ENCODE data around the gene PYGO1.
"Not testable (repeated sequence)": the region's sequence is repeated elsewhere in the genome, so short reads cannot be mapped to it uniquely, and the experiment has no call there.

Gene PYGO1

DNA sequence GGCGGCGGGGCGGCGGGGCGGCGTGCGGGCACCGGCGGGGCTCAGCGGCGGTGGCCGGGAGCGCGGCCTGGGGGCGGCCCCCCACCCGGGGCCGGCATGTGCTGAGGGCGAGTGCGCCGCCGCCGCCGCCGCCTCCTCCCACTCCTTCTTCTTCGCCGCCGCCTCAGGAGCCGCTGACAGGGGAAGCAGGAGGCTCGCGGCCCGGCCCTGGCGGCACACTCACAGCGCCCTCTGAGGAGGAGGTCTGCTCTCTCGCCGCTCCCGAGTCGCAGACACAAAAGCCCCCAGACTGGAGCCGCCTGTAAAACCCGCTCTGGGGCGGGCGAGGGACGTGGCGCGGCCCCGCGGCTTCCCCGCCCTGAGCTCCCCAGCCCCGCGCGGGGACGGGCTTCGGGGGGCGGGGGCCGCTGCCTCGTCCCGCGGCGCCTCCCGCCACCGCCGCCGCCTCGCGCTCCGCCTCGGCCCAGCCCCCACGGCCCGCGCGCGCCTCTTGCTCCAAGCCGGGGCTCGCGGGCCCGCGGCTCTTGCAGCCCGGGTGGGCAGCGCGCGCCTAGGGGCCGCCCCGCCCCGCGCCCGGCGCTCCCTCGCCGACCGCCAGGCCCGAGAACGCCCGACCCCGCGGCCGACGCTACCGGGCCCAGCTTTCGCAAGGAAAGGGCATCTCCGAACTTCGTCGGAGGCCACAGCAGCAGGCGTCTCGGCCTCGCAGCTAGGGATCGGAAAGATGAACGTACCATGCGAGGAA is at the start of gene PYGO1:
PYGO1 (minus strand) TSS at position 276 of the 745 bp plus-strand sequence. CDS start 462 bp downstream, outside the sequence.
- peak in 1 of 3 donors; percentile 20 for DNase-seq (ENCODE audit: low read depth in 3 of 3, low spot score in 1 of 3)

DNA sequence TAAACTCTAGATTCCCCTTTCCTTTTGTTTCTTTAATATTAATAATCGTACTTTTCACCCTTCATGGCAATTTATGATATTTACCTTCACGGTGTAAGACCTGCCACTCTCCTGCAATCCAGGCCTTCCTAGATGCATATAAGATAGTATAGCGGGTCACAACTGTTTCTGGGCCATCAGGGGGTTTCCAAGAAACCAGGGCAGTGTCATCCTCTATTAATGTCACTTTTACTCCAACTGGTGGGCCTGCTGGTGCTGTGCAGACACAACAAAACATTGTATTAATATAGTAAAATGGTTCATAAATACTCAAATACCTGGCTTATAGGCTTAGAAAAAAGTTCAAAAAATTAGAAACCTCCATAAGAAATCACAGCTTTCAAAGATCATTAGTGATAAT is 48.9 kb upstream of the PYGO1 start:
- DNase-seq (ENCODE audit: low read depth in 3 of 3, low spot score in 1 of 3) = no peak

DNA sequence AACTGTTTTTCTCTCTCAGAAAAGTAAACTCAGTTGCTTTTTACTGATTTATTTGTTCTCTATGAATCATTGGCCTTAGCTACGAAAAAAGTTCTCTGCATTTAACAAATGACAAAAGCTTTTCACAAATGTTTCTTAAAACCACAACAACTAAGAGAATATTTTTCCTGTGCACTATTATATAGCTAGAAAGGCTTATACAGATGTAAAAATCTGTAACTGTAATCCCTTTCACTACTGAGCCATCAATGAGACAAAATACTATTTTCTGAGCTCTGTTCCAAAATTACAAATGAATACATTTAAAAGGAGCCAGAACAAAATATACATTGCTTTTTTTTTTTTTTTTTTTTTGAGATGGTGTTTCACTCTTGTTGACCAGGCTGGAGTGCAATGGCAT is 45.6 kb upstream of the PYGO1 start:
- DNase-seq (ENCODE audit: low read depth in 3 of 3, low spot score in 1 of 3) = no peak

- DNase-seq (ENCODE audit: low read depth in 3 of 3, low spot score in 1 of 3) = no peak
Measured at GRCh38 chr15:55632434-55632833, 44.3 kb upstream of the PYGO1 start.

GRCh38 chr15:55630858-55631257 is 42.7 kb upstream of the PYGO1 start:
- no peak for DNase-seq (ENCODE audit: low read depth in 3 of 3, low spot score in 1 of 3)

- DNase-seq (ENCODE audit: low read depth in 3 of 3, low spot score in 1 of 3) = no peak
Measured at GRCh38 chr15:55628369-55628730, 40.2 kb upstream of the PYGO1 start.

DNA sequence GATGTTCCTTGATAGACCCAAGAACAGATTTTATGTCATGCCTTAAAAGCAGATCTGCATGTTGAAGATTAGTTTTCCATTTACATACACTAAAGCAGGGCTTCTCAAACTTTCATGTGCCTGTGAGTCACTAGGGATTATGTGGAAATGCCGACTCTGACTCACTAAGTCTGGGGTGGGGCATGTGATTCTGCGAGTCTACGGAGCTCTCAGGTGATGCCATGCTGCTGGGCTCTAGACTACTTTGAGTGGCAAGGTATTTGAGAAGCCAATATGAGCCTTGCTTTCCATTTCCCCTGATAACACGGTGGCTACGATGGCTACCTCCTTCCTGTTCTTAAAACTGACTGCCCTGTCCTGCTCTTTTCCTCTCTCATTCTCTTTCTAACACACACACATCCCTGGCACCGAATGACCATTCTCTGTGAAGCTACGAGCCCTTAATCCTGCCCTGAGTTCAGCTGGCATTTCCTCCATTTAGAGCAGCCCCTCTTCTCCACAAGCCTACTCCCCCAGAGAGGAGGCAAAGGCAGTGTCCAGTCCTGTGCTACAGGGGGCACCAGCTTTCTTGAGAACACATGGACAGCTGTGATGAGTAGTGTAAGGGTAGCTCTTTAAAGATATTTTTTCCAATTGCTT is 39.7 kb upstream of the PYGO1 start:
- DNase-seq (ENCODE audit: low read depth in 3 of 3, low spot score in 1 of 3) = no peak

DNA sequence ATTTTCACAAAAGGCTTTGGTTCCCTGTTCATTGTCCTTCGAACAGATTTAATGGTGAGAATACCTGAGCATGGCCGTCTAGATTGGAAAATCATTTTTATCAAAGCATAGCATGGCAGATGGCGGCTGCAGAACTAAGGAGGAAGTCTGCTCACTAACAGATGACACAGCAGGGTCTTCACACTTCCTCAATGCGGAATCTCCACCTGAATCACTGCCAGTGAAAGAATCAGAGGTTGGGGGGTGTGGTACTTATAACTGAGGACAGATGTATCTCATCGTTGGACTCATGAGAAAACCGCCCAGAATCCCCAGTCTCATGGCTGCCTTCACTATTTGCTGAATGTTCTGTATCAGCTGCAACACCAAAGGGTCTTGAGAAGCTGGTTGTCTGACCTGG is 31.6 kb upstream of the PYGO1 start:
- no peak for DNase-seq (ENCODE audit: low read depth in 3 of 3, low spot score in 1 of 3)

DNA sequence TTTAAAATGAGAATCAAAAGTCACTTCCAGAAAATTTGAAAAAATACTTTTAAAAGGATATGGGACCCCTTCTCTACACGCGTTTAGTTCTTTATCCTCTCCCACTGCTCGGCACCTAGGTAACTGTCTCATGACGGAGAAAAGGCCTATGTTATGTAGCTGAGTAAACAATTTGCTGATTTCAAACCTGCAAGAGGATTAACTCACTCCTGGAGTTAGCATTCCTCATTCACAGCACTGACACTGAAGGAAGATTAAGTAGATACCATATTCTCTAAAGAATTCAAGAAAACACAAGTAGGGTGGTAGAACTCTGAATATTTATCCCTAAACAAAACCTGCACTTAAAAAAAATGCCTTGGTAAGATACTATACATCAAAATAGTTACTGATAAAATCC is 30.2 kb upstream of the PYGO1 start:
- no peak for DNase-seq (ENCODE audit: low read depth in 3 of 3, low spot score in 1 of 3)

- DNase-seq (ENCODE audit: low read depth in 3 of 3, low spot score in 1 of 3) = no peak
Measured at GRCh38 chr15:55615445-55615844, 27.3 kb upstream of the PYGO1 start.

DNA sequence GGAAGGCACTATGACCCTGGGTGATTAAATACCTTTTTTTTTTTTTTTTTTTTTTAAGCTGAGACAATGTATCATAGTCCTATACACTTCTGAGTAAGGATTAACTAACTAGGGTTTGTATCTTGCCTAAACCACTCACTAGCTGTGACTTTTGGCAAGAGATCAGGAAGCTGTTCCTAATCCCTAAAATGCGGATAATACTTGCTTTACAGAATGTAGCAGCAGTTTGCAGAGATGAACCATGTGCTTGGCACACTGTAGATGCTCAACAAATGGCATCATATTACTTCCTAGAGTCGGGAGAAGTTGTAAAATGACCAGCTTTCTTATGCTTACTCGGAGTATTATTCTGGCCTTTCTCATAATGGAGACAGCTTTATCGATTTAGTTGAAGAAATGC is 25.6 kb upstream of the PYGO1 start:
- DNase-seq (ENCODE audit: low read depth in 3 of 3, low spot score in 1 of 3) = no peak

DNA sequence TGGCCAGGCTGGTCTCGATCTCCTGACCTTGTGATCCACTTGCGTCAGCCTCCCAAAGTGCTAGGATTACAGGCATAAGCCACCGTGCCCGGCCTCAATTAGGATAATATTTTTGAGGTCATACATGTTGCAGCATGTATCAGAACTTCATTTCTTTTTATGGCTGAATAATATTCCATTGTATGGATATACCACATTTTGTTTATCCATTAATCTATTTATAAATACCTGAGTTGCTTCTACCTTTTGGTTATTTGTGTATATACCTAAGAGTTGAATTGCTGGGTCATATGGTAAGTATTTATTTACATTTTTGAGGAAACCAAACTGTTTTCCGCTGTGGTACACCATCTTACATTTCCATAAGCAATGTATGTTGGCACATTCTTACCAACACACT is 18.1 kb upstream of the PYGO1 start:
- no peak for DNase-seq (ENCODE audit: low read depth in 3 of 3, low spot score in 1 of 3)

GRCh38 chr15:55601374-55601773 is 13.2 kb upstream of the PYGO1 start:
- no peak for DNase-seq (ENCODE audit: low read depth in 3 of 3, low spot score in 1 of 3)

- no peak for DNase-seq (ENCODE audit: low read depth in 3 of 3, low spot score in 1 of 3)
Measured at GRCh38 chr15:55599439-55599838, 11.3 kb upstream of the PYGO1 start.

- DNase-seq (ENCODE audit: low read depth in 3 of 3, low spot score in 1 of 3) = not testable (repeated sequence)
Measured at GRCh38 chr15:55593019-55593418, 4.9 kb upstream of the PYGO1 start.

- no peak for DNase-seq (ENCODE audit: low read depth in 3 of 3, low spot score in 1 of 3)
Measured at GRCh38 chr15:55590788-55591187, 2.6 kb upstream of the PYGO1 start.

DNA sequence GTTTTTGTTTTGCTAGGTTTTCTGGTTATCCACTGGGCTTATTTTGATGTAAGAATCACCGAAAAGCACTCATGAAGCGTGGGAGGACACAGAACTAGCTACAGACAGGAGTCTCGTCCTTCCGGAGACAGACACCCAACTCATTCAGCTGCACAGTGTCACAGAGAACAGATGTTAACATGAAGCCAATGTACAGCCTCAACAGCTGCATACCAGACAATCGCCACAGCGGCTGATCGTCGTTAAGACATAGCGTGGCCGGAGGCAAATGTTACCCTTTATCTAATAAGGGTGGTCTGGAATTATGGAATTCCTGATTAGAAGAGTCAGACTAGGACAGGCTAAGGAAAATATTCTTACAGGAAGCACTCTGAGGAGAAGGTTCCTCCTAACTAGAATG is 1.1 kb upstream of the PYGO1 start:
- DNase-seq (ENCODE audit: low read depth in 3 of 3, low spot score in 1 of 3) = no peak

- DNase-seq (ENCODE audit: low read depth in 3 of 3, low spot score in 1 of 3) = no peak
Measured at GRCh38 chr15:55588815-55589115, 620 bp upstream of the PYGO1 start.

DNA sequence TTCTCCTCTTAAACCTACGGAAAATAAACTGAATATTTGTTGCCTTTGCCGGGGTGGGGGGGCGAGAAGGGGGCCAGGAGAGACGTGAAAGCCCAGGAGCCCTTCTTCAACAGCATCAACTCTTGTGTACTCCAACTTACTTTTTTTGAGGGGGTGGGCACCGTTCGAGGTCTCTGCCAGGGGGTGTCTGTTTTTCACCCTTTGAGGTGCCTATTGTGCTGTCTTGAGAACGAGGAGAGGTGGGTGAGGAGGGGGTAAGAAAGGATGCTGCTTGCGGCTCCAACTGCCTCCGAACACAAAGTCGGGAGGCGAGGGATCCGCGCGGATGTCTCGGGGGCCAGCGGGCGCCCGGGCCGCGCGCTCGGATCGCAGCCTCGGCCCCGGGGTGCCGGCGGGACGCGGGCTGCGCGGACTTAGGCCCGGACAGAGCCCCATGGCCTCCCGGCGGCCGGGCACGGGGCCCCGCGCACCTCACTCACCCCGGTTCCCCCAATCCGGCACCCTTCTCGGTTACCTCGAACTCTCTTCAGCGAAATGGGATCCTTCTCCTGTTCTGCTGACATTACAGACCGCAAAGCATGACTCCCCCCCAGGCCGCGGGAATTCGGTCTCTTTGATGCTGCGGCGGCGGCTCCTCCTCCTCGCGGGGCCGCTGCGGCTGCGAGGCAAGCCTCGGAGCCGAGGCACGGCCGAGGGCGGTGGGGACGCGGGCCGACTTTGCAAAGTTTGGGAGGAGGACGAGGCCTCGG is 650 bp downstream of the PYGO1 start:
- no peak for DNase-seq (ENCODE audit: low read depth in 3 of 3, low spot score in 1 of 3)

DNA sequence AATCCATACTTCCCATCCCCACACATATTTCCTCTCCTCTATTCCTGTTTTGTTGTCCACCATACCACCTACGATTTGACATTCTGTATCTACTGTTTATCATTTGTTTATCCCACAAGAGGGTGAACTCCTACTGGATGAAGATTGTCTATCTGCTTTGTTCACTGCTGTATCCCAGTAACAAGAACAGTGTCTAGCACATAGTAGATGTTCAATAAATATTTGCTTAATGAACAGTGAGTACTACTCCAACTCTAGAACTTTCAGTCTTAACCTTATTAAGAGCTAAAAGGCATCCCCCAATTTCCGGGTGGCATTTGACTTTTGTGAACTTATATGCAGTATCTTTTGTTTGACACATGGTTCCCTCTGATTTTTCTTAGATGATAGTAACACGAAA is 1.3 kb downstream of the PYGO1 start:
- DNase-seq (ENCODE audit: low read depth in 3 of 3, low spot score in 1 of 3) = no peak

DNA sequence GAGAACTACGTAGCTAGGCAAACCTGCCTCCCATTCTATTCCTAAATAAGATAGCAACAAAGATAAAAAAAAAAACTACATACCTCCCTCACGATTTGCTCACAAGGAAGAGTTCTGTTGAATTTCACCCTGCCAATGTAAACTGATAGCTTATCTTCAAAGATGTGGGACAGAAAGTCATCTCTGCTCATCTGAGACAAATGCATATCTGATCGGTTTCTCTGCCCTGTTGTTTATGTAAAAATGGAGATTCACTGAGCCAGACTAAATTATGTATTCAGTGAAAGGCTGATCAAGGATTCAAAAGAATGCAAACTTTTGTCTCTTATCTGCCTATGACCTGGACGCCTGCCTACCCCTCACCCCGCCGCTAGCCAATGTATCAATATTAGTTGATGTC is 11.2 kb downstream of the PYGO1 start:
- no peak for DNase-seq (ENCODE audit: low read depth in 3 of 3, low spot score in 1 of 3)

- DNase-seq (ENCODE audit: low read depth in 3 of 3, low spot score in 1 of 3) = no peak
Measured at GRCh38 chr15:55574096-55574495, 14.0 kb downstream of the PYGO1 start.

DNA sequence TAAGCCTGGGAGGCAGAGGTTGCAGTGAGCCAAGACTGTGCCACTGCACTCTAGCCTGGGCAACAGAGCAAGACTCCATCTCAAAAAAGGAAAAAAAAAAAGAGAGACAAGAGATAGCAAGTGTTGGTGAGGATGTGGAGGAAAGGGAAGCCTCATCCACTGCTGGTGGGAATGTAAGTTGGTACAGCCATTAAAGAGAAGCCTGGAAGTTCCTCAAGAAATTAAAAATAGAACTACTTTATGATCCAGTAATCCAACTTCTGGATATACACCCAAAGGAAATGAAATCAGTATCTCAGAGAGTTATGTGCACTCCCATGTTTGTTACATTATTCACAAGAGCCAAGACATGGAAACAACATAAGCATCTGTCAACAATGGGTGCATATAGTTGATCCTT is 14.9 kb downstream of the PYGO1 start:
- no peak for DNase-seq (ENCODE audit: low read depth in 3 of 3, low spot score in 1 of 3)
